Measurements from ENCODE around the gene TYRO3.

Gene TYRO3

GRCh38 chr15:41629463-41629862 is 70.5 kb downstream of the TYRO3 start:
- DNase-seq (ENCODE audit: low spot score) (no peak), ATAC-seq (ENCODE audit: low read depth) (no peak; the same call in 2 of the 3 replicates)
- H3K27me3 ChIP-seq (ENCODE audit: insufficient read depth, poor library complexity, severe bottlenecking) = no peaks in the 10 kb centered on the region
- H3K9me3 ChIP-seq (ENCODE audit: severe bottlenecking) = no peaks in the 10 kb centered on the region
- TF ChIP-seq, protein P1, sequence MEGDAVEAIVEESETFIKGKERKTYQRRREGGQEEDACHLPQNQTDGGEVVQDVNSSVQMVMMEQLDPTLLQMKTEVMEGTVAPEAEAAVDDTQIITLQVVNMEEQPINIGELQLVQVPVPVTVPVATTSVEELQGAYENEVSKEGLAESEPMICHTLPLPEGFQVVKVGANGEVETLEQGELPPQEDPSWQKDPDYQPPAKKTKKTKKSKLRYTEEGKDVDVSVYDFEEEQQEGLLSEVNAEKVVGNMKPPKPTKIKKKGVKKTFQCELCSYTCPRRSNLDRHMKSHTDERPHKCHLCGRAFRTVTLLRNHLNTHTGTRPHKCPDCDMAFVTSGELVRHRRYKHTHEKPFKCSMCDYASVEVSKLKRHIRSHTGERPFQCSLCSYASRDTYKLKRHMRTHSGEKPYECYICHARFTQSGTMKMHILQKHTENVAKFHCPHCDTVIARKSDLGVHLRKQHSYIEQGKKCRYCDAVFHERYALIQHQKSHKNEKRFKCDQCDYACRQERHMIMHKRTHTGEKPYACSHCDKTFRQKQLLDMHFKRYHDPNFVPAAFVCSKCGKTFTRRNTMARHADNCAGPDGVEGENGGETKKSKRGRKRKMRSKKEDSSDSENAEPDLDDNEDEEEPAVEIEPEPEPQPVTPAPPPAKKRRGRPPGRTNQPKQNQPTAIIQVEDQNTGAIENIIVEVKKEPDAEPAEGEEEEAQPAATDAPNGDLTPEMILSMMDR (IDR thresholded peaks at IDR 0.05; ENCODE audit: poor library complexity, severe bottlenecking) = no peak
- no peak overlapping the region for H3K4me3 ChIP-seq (ENCODE audit: severe bottlenecking)
- peaks cover 12% of the 10 kb centered on the region for H3K4me1 ChIP-seq (ENCODE audit: insufficient read depth, poor library complexity, severe bottlenecking)
- no peak overlapping the region for H3K27ac ChIP-seq (ENCODE audit: poor library complexity, severe bottlenecking)
- no peaks in the 10 kb centered on the region for H3K36me3 ChIP-seq (ENCODE audit: low read depth)

GRCh38 chr15:41629883-41630282 is 70.9 kb downstream of the TYRO3 start:
- H3K4me3 ChIP-seq (ENCODE audit: severe bottlenecking) = no peak overlapping the region
- no peaks in the 10 kb centered on the region for H3K36me3 ChIP-seq (ENCODE audit: low read depth)
- no peak; the same call in 2 of the 3 replicates for ATAC-seq (ENCODE audit: low read depth)
- no peaks in the 10 kb centered on the region for H3K9me3 ChIP-seq (ENCODE audit: severe bottlenecking)
- TF ChIP-seq, protein P1 (IDR thresholded peaks at IDR 0.05; ENCODE audit: poor library complexity, severe bottlenecking) = no peak
- H3K27me3 ChIP-seq (ENCODE audit: insufficient read depth, poor library complexity, severe bottlenecking) = no peaks in the 10 kb centered on the region
- H3K27ac ChIP-seq (ENCODE audit: poor library complexity, severe bottlenecking) = no peak overlapping the region
- peaks cover 12% of the 10 kb centered on the region for H3K4me1 ChIP-seq (ENCODE audit: insufficient read depth, poor library complexity, severe bottlenecking)
- no peak for DNase-seq (ENCODE audit: low spot score)

DNA sequence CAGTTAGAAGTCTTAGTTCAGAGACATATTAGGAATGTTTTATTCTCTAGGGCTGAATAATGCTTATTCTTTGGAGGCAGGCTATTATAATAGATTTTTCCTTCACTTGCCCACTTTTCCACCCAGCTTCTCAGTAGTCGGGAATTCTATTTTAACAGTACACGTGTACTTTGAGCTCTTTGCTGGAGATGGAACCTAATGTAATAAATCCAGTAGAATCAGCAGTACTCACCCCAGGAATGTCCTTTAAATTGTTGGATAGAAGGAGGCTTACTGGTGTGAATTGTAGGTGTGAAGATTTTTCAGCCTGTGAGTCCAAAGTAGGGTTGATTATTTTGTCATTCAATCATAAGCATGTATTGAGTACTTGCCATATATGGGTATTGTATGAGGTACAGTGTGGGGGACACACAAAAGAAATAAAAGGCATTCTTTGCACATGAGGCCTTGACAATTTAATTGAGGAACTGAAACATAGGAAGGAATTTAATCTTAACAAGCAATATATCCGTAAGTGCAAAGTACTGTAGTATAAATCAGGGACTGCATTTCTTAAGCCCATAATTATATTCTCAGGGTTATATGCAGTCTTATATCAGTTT is 71.7 kb downstream of the TYRO3 start:
- no peaks in the 10 kb centered on the region for H3K36me3 ChIP-seq (ENCODE audit: low read depth)
- TF ChIP-seq, protein P1 (IDR thresholded peaks at IDR 0.05; ENCODE audit: poor library complexity, severe bottlenecking) = no peak
- DNase-seq (ENCODE audit: low spot score) (no peak), ATAC-seq (ENCODE audit: low read depth) (no peak)
- H3K4me3 ChIP-seq (ENCODE audit: severe bottlenecking) = no peak overlapping the region
- H3K27me3 ChIP-seq (ENCODE audit: insufficient read depth, poor library complexity, severe bottlenecking) = no peaks in the 10 kb centered on the region
- no peaks in the 10 kb centered on the region for H3K9me3 ChIP-seq (ENCODE audit: severe bottlenecking)
- H3K4me1 ChIP-seq (ENCODE audit: insufficient read depth, poor library complexity, severe bottlenecking) = peaks cover 12% of the 10 kb centered on the region
- no peak overlapping the region for H3K27ac ChIP-seq (ENCODE audit: poor library complexity, severe bottlenecking)

DNA sequence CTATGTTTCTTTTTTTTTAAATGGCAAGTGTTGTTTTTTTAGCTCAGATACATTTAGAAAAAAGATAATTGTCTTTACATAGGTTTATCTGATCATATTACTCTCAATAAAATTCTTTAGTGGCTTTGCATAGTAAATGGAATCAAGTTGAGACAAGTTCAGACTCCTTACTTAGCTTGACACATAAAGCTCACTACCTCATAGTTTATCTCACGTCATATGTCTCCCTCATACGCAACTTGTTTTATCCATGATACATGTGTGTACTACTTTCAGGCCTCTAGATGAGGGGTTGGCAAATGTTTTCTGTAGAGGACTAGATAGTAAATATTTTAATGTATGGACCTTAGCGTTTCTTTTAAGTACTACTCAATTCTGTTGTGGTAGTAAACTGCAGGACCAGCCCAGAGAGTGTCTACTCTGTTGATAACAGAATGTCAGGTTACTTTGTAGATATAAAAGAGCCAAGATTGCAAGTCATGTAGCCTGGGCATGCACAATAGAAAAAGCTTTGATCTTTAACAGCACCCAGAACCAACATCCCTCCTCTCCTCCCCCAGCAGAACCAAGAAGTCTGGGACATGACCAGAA is 73.0 kb downstream of the TYRO3 start:
- Histone ChIP-seq H3K27me3 (ENCODE audit: insufficient read depth, poor library complexity, severe bottlenecking) (no peaks in the 10 kb centered on the region), H3K27ac (ENCODE audit: poor library complexity, severe bottlenecking) (no peak overlapping the region)
- ATAC-seq (ENCODE audit: low read depth) = peak; percentile 77

More for the DNA sequence above, 73.0 kb downstream of the TYRO3 start:
- no peak for DNase-seq (ENCODE audit: low spot score)
- peaks cover 12% of the 10 kb centered on the region for H3K4me1 ChIP-seq (ENCODE audit: insufficient read depth, poor library complexity, severe bottlenecking)
- H3K4me3 ChIP-seq (ENCODE audit: severe bottlenecking) = no peak overlapping the region
- TF ChIP-seq, protein P1 (IDR thresholded peaks at IDR 0.05; ENCODE audit: poor library complexity, severe bottlenecking) = no peak
- H3K36me3 ChIP-seq (ENCODE audit: low read depth) = no peaks in the 10 kb centered on the region
- no peaks in the 10 kb centered on the region for H3K9me3 ChIP-seq (ENCODE audit: severe bottlenecking)

Measured in RWPE2 (cell line).